H1 (cell line): ENCODE results near the gene FAM171A1. TPM values are rescaled to one million over a fixed set of nuclear protein-coding genes. Genes with fewer than 3 reads are reported as not detected.

Experiments used
- BACH1 ChIP-seq: IDR thresholded peaks from 2 replicates; pipeline ENCODE4 v1.6.1; 2012; ENCODE audit warnings: low read length, improper control_type of control experiment
- CBX8 ChIP-seq: fragments of 300-800, 300-1000 bp; sonication (generic); IDR thresholded peaks from 2 replicates; pipeline ENCODE4 v1.7.1; 2016; ENCODE audit warnings: low read depth, low read length, borderline replicate concordance
- CEBPB ChIP-seq: IDR thresholded peaks from 2 replicates; pipeline ENCODE4 v1.6.1; 2012; ENCODE audit warnings: low read depth, low read length
- CHD1 ChIP-seq: IDR thresholded peaks from 2 replicates; pipeline ENCODE4 v1.6.1; 2012; ENCODE audit warnings: low read depth, low read length, improper control_type of control experiment
- EZH2 ChIP-seq: fragments of 200-600 bp; sonication (generic); IDR thresholded peaks from 2 replicates; pipeline ENCODE4 v1.7.1; 2012; ENCODE audit warnings: low read depth, mild to moderate bottlenecking, moderate library complexity, low read length, inconsistent platforms; ENCODE audit not compliant: severe bottlenecking
- GTF2F1 ChIP-seq: IDR thresholded peaks from 2 replicates; pipeline ENCODE4 v1.6.1; 2012; ENCODE audit warnings: low read depth, low read length, improper control_type of control experiment, borderline replicate concordance
- NANOG ChIP-seq: IDR thresholded peaks from 2 replicates; pipeline ENCODE4 v1.6.1; 2011; ENCODE audit warnings: low read length, low read depth, mild to moderate bottlenecking, inconsistent platforms; ENCODE audit not compliant: insufficient read depth, poor library complexity, severe bottlenecking
- POLR2A ChIP-seq, 2 experiments: IDR thresholded peaks; 1 replicate in 1 of 2; 2 replicates in 1 of 2; pipeline ENCODE4 v1.6.1; 2011; ENCODE audit warnings: low read depth in 2 of 2, low read length in 2 of 2, mild to moderate bottlenecking in 2 of 2; ENCODE audit errors: control extremely low read depth in 1 of 2
- RFX5 ChIP-seq: IDR thresholded peaks from 2 replicates; pipeline ENCODE4 v1.6.1; 2011; ENCODE audit warnings: low read depth, low read length, improper control_type of control experiment, borderline replicate concordance
- RXRA ChIP-seq: IDR thresholded peaks from 2 replicates; pipeline ENCODE4 v1.6.1; 2011; ENCODE audit warnings: low read depth, mild to moderate bottlenecking, low read length, moderate library complexity; ENCODE audit not compliant: insufficient read depth
- SRF ChIP-seq: IDR thresholded peaks from 2 replicates; pipeline ENCODE4 v1.6.1; 2011; ENCODE audit warnings: mild to moderate bottlenecking, low read depth, low read length, moderate library complexity
- SUZ12 ChIP-seq: fragments of 200-600 bp; sonication (generic); IDR thresholded peaks from 2 replicates; pipeline ENCODE4 v1.6.1; 2012; ENCODE audit warnings: mild to moderate bottlenecking, inconsistent platforms, low read length, moderate library complexity, mixed read lengths
- polyA plus RNA-seq, 7 experiments: library from polyadenylated mRNA; depleted of rRNA in 3 of 7; stranded (reverse) in 5 of 7; unstranded in 2 of 7; fragments of >200 nt in 5 of 7; fragments of 200-250 nt in 2 of 7; gene quantifications; 1 replicate in 5 of 7; 2 replicates in 1 of 7; 4 replicates in 1 of 7; pipeline versions ENCODE4 v1.2.1 to v1.2.3, GENCODE V29; 2011 to 2013; ENCODE audit warnings: missing spikeins in 2 of 7, mixed read lengths in 2 of 7
- total RNA-seq: library from RNA; stranded (reverse); fragmentation: NEBNext Ultra II Directional; extraction: Animal tissue kit (Norgen Biotek cat#: 25700); gene quantifications from 2 replicates; pipeline ENCODE4 v1.2.1, GENCODE V29; 2021
- TF ChIP-seq, protein P1 (sequence below): fragments of 300-600 bp; sonication (generic); IDR thresholded peaks from 2 replicates; pipeline ENCODE4 v1.7.1; 2012; ENCODE audit warnings: low read length, moderate library complexity, mild to moderate bottlenecking, inconsistent platforms; ENCODE audit not compliant: insufficient replicate concordance

The FAM171A1 gene
- total and polyA plus RNA-seq, 2 of the 8 experiments (the other 6 are each of a cell fraction or from before 2014, with no cell fraction given): 26.6 to 42.1 TPM

DNA sequence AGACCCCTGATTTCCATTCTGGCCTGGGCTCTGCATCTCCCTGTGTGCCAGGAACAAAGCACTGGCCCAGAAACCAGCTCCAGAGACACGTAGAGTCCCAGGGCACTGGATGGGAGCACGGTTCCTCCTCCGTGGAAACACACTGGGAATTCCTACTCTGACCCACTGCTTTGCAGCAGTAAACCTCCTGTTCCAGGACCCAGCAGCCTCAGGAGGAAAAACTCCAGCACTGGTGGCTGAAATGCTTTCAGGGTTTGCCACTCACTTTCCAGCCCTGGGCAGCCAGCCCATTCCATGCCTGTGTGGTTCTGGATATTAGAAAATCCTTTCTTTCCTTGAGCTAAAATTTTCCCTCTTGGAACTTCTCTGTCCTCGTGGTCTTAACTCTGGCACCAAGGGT, 58.0 kb downstream of the FAM171A1 start (continued):
- TF ChIP-seq, protein P1, sequence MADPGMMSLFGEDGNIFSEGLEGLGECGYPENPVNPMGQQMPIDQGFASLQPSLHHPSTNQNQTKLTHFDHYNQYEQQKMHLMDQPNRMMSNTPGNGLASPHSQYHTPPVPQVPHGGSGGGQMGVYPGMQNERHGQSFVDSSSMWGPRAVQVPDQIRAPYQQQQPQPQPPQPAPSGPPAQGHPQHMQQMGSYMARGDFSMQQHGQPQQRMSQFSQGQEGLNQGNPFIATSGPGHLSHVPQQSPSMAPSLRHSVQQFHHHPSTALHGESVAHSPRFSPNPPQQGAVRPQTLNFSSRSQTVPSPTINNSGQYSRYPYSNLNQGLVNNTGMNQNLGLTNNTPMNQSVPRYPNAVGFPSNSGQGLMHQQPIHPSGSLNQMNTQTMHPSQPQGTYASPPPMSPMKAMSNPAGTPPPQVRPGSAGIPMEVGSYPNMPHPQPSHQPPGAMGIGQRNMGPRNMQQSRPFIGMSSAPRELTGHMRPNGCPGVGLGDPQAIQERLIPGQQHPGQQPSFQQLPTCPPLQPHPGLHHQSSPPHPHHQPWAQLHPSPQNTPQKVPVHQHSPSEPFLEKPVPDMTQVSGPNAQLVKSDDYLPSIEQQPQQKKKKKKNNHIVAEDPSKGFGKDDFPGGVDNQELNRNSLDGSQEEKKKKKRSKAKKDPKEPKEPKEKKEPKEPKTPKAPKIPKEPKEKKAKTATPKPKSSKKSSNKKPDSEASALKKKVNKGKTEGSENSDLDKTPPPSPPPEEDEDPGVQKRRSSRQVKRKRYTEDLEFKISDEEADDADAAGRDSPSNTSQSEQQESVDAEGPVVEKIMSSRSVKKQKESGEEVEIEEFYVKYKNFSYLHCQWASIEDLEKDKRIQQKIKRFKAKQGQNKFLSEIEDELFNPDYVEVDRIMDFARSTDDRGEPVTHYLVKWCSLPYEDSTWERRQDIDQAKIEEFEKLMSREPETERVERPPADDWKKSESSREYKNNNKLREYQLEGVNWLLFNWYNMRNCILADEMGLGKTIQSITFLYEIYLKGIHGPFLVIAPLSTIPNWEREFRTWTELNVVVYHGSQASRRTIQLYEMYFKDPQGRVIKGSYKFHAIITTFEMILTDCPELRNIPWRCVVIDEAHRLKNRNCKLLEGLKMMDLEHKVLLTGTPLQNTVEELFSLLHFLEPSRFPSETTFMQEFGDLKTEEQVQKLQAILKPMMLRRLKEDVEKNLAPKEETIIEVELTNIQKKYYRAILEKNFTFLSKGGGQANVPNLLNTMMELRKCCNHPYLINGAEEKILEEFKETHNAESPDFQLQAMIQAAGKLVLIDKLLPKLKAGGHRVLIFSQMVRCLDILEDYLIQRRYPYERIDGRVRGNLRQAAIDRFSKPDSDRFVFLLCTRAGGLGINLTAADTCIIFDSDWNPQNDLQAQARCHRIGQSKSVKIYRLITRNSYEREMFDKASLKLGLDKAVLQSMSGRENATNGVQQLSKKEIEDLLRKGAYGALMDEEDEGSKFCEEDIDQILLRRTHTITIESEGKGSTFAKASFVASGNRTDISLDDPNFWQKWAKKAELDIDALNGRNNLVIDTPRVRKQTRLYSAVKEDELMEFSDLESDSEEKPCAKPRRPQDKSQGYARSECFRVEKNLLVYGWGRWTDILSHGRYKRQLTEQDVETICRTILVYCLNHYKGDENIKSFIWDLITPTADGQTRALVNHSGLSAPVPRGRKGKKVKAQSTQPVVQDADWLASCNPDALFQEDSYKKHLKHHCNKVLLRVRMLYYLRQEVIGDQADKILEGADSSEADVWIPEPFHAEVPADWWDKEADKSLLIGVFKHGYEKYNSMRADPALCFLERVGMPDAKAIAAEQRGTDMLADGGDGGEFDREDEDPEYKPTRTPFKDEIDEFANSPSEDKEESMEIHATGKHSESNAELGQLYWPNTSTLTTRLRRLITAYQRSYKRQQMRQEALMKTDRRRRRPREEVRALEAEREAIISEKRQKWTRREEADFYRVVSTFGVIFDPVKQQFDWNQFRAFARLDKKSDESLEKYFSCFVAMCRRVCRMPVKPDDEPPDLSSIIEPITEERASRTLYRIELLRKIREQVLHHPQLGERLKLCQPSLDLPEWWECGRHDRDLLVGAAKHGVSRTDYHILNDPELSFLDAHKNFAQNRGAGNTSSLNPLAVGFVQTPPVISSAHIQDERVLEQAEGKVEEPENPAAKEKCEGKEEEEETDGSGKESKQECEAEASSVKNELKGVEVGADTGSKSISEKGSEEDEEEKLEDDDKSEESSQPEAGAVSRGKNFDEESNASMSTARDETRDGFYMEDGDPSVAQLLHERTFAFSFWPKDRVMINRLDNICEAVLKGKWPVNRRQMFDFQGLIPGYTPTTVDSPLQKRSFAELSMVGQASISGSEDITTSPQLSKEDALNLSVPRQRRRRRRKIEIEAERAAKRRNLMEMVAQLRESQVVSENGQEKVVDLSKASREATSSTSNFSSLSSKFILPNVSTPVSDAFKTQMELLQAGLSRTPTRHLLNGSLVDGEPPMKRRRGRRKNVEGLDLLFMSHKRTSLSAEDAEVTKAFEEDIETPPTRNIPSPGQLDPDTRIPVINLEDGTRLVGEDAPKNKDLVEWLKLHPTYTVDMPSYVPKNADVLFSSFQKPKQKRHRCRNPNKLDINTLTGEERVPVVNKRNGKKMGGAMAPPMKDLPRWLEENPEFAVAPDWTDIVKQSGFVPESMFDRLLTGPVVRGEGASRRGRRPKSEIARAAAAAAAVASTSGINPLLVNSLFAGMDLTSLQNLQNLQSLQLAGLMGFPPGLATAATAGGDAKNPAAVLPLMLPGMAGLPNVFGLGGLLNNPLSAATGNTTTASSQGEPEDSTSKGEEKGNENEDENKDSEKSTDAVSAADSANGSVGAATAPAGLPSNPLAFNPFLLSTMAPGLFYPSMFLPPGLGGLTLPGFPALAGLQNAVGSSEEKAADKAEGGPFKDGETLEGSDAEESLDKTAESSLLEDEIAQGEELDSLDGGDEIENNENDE: no peak
- TF ChIP-seq SRF (no peak), POLR2A (IDR thresholded peaks at IDR 0.05; ENCODE audit: control extremely low read depth in 1 of 2, low read depth in 2 of 2, low read length in 2 of 2) (no peak), RXRA (no peak), BACH1 (no peak), EZH2 (no peak), CEBPB (no peak), CBX8 (no peak), RFX5 (no peak), SUZ12 (no peak), CHD1 (no peak), NANOG (no peak), GTF2F1 (no peak)
